Cardiac muscle cell (in vitro differentiated cells and primary cell): ENCODE results near the gene WFDC8. TPM values are rescaled to one million over a fixed set of nuclear protein-coding genes. Genes with fewer than 3 reads are reported as not detected.
"Not testable (repeated sequence)": the region's sequence is repeated elsewhere in the genome, so short reads cannot be mapped to it uniquely, and the experiment has no call there.

Experiments
- DNase-seq, 2 donors: peaks; one replicate each; pipeline versions ENCODE4 v3.0.0 to v3.0.0-alpha.2; 2010 to 2017; ENCODE audit warnings: low read depth in 1 of 2, low spot score in 1 of 2
- H3K27ac ChIP-seq: fragments of 200-600 bp; sonication (generic); 2 replicates; pipeline ENCODE4 v1.5.1; 2016
- H3K27me3 ChIP-seq: fragments of 200-600 bp; sonication (generic); 2 replicates; pipeline ENCODE4 v1.6.0; 2016; ENCODE audit warnings: control low read depth
- H3K36me3 ChIP-seq: fragments of 200-600 bp; sonication (generic); 2 replicates; pipeline ENCODE4 v1.5.1; 2016; ENCODE audit warnings: control low read depth
- H3K4me1 ChIP-seq: fragments of 200-600 bp; sonication (generic); 2 replicates; pipeline ENCODE4 v1.8.1; 2017; ENCODE audit warnings: low read depth, mild to moderate bottlenecking, mixed run types
- H3K4me3 ChIP-seq: fragments of 200-600 bp; sonication (generic); 2 replicates; pipeline ENCODE4 v1.5.1; 2016; ENCODE audit warnings: mild to moderate bottlenecking
- H3K9me3 ChIP-seq: fragments of 200-600 bp; sonication (generic); 2 replicates; pipeline ENCODE4 v1.5.1; 2017; ENCODE audit warnings: low read depth, mild to moderate bottlenecking, control low read depth
- CTCF ChIP-seq: IDR thresholded peaks from 2 replicates; pipeline ENCODE4 v1.5.1; 2012; ENCODE audit warnings: low read depth, mild to moderate bottlenecking, low read length
- polyA plus RNA-seq: library from polyadenylated mRNA; unstranded; fragments of >200 nt; fragmentation: Nextera tagmentation; extraction: Ambion mirVana; gene quantifications from 2 replicates; pipeline ENCODE4 v1.2.1, GENCODE V29; 2016
- total RNA-seq: library from RNA; depleted of rRNA; stranded (reverse); fragments of >200 nt; gene quantifications from 2 replicates; pipeline ENCODE4 v1.2.3, GENCODE V29; 2016

WFDC8 gene
- total and polyA plus RNA-seq, 2 experiments from 2014 or later, result not detected

GRCh38 chr20:45575931-45576330, 3.2 kb downstream of the WFDC8 start:
- Histone ChIP-seq H3K4me3 (no peak overlapping the region), H3K4me1 (no peaks in the 10 kb centered on the region), H3K36me3 (no peaks in the 10 kb centered on the region), H3K27me3 (no peaks in the 10 kb centered on the region), H3K9me3 (no peaks in the 10 kb centered on the region), H3K27ac (no peak overlapping the region)
- no peak for TF ChIP-seq CTCF
- no peak for DNase-seq

- not testable (repeated sequence) for DNase-seq, H3K36me3 ChIP-seq, H3K4me3 ChIP-seq, H3K27me3 ChIP-seq, H3K27ac ChIP-seq, H3K4me1 ChIP-seq, H3K9me3 ChIP-seq
These were observed 9.4 kb downstream of the WFDC8 start for GRCh38 chr20:45569650-45570049.

GRCh38 chr20:45564760-45565276, 14.3 kb downstream of the WFDC8 start:
- Histone ChIP-seq H3K27me3 (no peaks in the 10 kb centered on the region), H3K36me3 (no peaks in the 10 kb centered on the region), H3K4me1 (no peaks in the 10 kb centered on the region), H3K27ac (no peak overlapping the region), H3K9me3 (no peaks in the 10 kb centered on the region), H3K4me3 (no peak overlapping the region)
- no peak for TF ChIP-seq CTCF
- DNase-seq, result no peak

GRCh38 chr20:45555198-45555597, 23.9 kb downstream of the WFDC8 start:
- Histone ChIP-seq H3K36me3 (no peaks in the 10 kb centered on the region), H3K4me3 (no peak overlapping the region), H3K27me3 (no peaks in the 10 kb centered on the region), H3K9me3 (no peaks in the 10 kb centered on the region), H3K4me1 (no peaks in the 10 kb centered on the region), H3K27ac (no peak overlapping the region)
- DNase-seq, result no peak
- no peak for TF ChIP-seq CTCF

GRCh38 chr20:45552456-45552855, 26.6 kb downstream of the WFDC8 start:
- no peak overlapping the region for H3K4me3 ChIP-seq
- DNase-seq, result no peak
- no peaks in the 10 kb centered on the region for H3K27me3 ChIP-seq
- no peaks in the 10 kb centered on the region for H3K36me3 ChIP-seq
- no peaks in the 10 kb centered on the region for H3K9me3 ChIP-seq
- H3K27ac ChIP-seq, result no peak overlapping the region
- H3K4me1 ChIP-seq, result no peaks in the 10 kb centered on the region
- no peak for TF ChIP-seq CTCF

GRCh38 chr20:45550765-45551164, 28.3 kb downstream of the WFDC8 start:
- Histone ChIP-seq H3K27me3 (no peaks in the 10 kb centered on the region), H3K36me3 (no peaks in the 10 kb centered on the region), H3K9me3 (no peaks in the 10 kb centered on the region), H3K27ac (no peak overlapping the region), H3K4me3 (no peak overlapping the region), H3K4me1 (no peaks in the 10 kb centered on the region)
- no peak for TF ChIP-seq CTCF
- DNase-seq, result no peak
